ENCODE results near the gene VSIR. TPM values are rescaled to one million over a fixed set of nuclear protein-coding genes. Genes with fewer than 3 reads are reported as not detected.

VSIR gene
- total RNA-seq, 1 experiment from 2014 or later, result 18.5 TPM

GRCh38 chr10:71722849-71723248 is 50.5 kb downstream of the VSIR start:
- no peak overlapping the region for H3K27ac ChIP-seq (ENCODE audit: low read depth, low read length)
- H3K4me2 ChIP-seq (ENCODE audit: low read length), result no peak overlapping the region
- ChIA-PET CTCF (no interaction called here), POLR2A (no interaction called here), RAD21 (ENCODE audit: low non-redundant PET in 1 of 2, low total read pairs in 2 of 2, uncharacterized antibody in 2 of 2, unreplicated experiment in 2 of 2) (no interaction called here)
- no peak for TF ChIP-seq SIN3A (IDR thresholded peaks at IDR 0.05; ENCODE audit: low read depth)
- TF ChIP-seq YY1 (IDR thresholded peaks at IDR 0.05; ENCODE audit: extremely low read depth, insufficient replicate concordance, low read depth, low read length), result no peak
- no peak for TF ChIP-seq MAX (IDR thresholded peaks at IDR 0.05)
- no peak for TF ChIP-seq REST (IDR thresholded peaks at IDR 0.05; ENCODE audit: low read depth)
- TF ChIP-seq ZFX (IDR thresholded peaks at IDR 0.05), result no peak
- no peak for TF ChIP-seq EZH2 (IDR thresholded peaks at IDR 0.05)
- no peak for TF ChIP-seq JUND (IDR thresholded peaks at IDR 0.05)
- TF ChIP-seq POLR2A (IDR thresholded peaks at IDR 0.05; ENCODE audit: borderline replicate concordance, extremely low read depth, insufficient read depth, insufficient read length), result no peak
- TF ChIP-seq ZNF274 (IDR thresholded peaks at IDR 0.05; ENCODE audit: low read depth, low read length), result no peak
- TF ChIP-seq ATF3 (IDR thresholded peaks at IDR 0.05), result no peak
- TF ChIP-seq CTCF (IDR thresholded peaks at IDR 0.05 in 2 of 3, conservative IDR thresholded peaks at IDR 0.05 in 1 of 3; ENCODE audit: borderline replicate concordance in 1 of 3, insufficient read depth in 1 of 3, low read depth in 2 of 3, low read length in 2 of 3), result no peak
- TF ChIP-seq TCF7L2 (IDR thresholded peaks at IDR 0.05; ENCODE audit: borderline replicate concordance, extremely low read depth, insufficient read depth, insufficient read length), result no peak
- no peak for TF ChIP-seq EZH2phosphoT487 (IDR thresholded peaks at IDR 0.05; ENCODE audit: borderline replicate concordance)
- TF ChIP-seq ZBTB33 (IDR thresholded peaks at IDR 0.05; ENCODE audit: extremely low read depth, insufficient replicate concordance, low read length), result no peak
- no peak for TF ChIP-seq FOSL1 (IDR thresholded peaks at IDR 0.05; ENCODE audit: low read depth)
- TF ChIP-seq SP1 (IDR thresholded peaks at IDR 0.05; ENCODE audit: low read depth), result no peak
- no peak for TF ChIP-seq ELF1 (IDR thresholded peaks at IDR 0.05; ENCODE audit: borderline replicate concordance, low read depth)
- no peak for TF ChIP-seq POLR2AphosphoS5 (IDR thresholded peaks at IDR 0.05; ENCODE audit: low read depth, low read length)
- no peak for TF ChIP-seq SRF (IDR thresholded peaks at IDR 0.05; ENCODE audit: low read depth)
- TF ChIP-seq RAD21 (IDR thresholded peaks at IDR 0.05; ENCODE audit: low read depth), result no peak
- no peak for ATAC-seq
- H3K4me1 ChIP-seq (ENCODE audit: control insufficient read depth in 1 of 2, insufficient read depth in 2 of 2, low read length in 2 of 2), result peaks cover 0 to 18% of the 10 kb centered on the region in 2 experiments; a peak in 2 of 4 replicates
- no peak overlapping the region for H2AFZ ChIP-seq (ENCODE audit: low read depth, low read length, poor library complexity, severe bottlenecking)
- no peaks in the 10 kb centered on the region for H4K20me1 ChIP-seq (ENCODE audit: insufficient read depth)
- H3K9me2 ChIP-seq (ENCODE audit: insufficient read depth), result no peaks in the 10 kb centered on the region
- H3K4me3 ChIP-seq (replicated peaks in 1 of 2; ENCODE audit: low read depth in 1 of 2, low read length in 2 of 2), result no peak overlapping the region
- intact Hi-C loops (cut with micrococcal nuclease), result no loop called here
- no peaks in the 10 kb centered on the region for H3K27me3 ChIP-seq (ENCODE audit: insufficient read depth, low read length)
- H3K9me3 ChIP-seq (ENCODE audit: control insufficient read depth in 1 of 2, insufficient read depth in 1 of 2, low read depth in 1 of 2, low read length in 2 of 2), result no peaks in the 10 kb centered on the region
- no peak overlapping the region for H3K9ac ChIP-seq (ENCODE audit: low read length)
- no peaks in the 10 kb centered on the region for H3K36me3 ChIP-seq (ENCODE audit: control insufficient read depth in 1 of 2, insufficient read depth in 2 of 2, low read length in 2 of 2)
- H3K79me2 ChIP-seq (ENCODE audit: insufficient read depth, low read length), result no peaks in the 10 kb centered on the region
- DNase-seq (ENCODE audit: low read depth, low spot score), result no peak
- no TSS peak for BruUV-seq (replicated peaks)

Data from HCT116 (cell line).